HG03108 (cell line): ENCODE data around the gene PACRG.

Source experiments
- ATAC-seq: cut with Tn5 transposase; IDR thresholded peaks from one replicate; pipeline ENCODE4 v1.9.1; 2021; ENCODE audit warnings: moderate library complexity; ENCODE audit not compliant: unreplicated experiment

PACRG gene

GRCh38 chr6:163126741-163127140 is 399.0 kb downstream of the PACRG start:
- ATAC-seq = no peak

DNA sequence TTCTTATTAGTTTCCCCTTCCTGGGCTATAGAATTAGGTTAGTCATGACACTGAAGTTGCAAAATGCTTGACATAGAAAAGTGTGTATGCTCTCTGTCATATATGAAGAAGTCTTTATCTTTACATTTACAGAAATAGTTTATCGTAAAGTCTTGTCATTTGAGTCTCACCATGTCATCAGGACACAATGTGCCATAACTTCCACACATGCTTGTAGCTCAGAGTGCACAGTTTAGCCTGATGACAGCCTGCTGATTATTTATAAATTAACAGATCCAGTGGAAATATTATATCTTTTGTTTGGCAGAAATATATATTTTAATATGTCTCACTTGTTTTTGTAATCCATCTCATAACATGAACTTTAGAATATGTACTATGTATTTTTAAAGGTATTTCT is 399.8 kb downstream of the PACRG start:
- no peak for ATAC-seq

- no peak for ATAC-seq
Measured at GRCh38 chr6:163128324-163128723, 400.6 kb downstream of the PACRG start.

- ATAC-seq = no peak
Measured at GRCh38 chr6:163132050-163132750, 404.4 kb downstream of the PACRG start.

GRCh38 chr6:163133017-163133416 is 405.2 kb downstream of the PACRG start:
- ATAC-seq = no peak

GRCh38 chr6:163133691-163134090 is 405.9 kb downstream of the PACRG start:
- no peak for ATAC-seq

DNA sequence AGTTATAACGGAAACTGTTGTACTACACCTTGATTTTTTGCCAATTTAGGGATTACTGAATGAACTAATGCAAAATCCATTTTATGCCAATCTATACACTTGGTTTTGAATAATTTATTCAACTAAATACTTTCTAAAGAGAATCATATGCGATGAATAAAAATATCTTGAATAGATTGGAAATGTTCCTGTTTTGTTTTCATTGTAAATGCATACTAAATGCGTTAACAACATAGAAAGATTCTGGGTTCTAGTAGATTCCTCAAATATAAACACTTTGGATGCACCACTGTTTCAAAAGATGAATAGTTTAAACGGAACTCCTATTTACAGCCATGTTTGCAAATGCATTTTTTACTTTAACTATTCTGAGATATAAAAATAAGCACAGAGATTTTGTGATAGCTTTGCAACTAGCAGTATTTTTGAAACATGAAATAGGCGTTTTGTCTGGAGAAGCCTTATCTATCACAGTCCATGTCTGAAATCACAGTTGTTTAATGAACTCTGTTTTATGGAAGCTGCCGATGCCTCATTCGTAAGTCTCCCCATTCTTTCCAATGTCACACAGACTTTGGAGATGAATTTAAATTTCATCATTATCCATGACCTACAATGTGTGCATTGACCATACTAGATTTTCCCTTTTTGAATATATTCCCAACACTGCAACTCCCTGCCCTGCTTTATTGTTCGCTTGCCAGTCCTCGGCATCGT is 409.1 kb downstream of the PACRG start:
- no peak for ATAC-seq

DNA sequence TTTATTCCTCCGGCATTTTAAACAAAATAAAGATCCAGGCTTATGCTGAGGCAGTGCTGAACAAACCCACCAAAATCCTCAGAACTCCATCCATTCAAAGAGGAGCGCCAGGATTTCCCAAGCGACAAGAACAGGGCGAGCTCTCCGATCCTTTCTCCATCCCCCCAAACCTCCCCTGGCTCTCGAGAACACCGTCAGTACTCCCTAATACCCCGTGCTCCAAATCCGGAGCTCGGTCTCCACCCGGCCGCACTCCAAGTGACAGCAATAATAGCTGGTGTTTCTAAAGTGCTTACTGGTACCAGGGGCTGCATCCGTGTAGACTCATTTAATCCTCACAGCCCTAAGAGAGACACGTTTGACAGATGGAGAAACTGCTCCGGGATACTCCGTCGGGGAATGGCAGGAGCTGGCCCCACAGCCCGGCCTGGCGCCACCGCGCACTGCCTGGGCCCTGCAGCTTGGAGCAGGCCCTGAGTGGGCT is 409.7 kb downstream of the PACRG start:
- ATAC-seq = no peak

DNA sequence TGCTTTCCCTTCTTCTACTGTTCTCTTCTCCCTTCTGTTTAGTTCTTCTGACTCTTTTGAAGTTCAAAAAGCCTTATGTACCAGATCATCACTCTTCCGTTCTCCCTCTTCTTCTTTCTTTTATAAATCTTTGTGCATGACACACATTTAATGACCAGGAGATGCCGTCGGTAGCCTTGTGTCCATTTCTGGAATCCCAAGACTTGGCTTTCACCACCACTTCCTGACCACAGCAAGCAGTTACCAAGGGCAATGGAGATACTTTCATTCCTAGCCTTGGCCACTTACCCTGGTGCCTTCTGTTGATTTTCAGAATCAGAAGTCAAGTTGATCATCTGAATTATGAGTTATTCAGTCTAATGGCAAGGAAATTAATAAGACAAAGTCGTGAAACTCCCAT is 418.3 kb downstream of the PACRG start:
- no peak for ATAC-seq

DNA sequence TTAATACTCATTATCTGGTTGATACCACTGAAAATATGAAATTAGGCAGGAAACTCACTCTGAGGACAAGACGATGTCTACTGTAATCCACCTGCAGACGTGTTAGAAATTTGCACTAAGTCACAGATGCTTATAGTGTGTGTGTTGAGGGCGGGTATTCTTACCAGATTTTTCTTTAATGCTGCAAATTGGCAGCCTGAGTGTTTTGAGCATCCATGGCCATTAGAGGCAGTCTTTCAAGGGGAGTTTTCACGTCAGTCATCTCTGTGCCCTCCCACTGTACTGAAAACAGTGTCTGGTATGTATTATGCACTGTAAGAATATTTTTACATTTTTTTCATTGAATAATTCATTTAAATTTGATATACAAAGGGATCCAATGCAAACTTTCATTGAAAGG is 420.2 kb downstream of the PACRG start:
- no peak for ATAC-seq

DNA sequence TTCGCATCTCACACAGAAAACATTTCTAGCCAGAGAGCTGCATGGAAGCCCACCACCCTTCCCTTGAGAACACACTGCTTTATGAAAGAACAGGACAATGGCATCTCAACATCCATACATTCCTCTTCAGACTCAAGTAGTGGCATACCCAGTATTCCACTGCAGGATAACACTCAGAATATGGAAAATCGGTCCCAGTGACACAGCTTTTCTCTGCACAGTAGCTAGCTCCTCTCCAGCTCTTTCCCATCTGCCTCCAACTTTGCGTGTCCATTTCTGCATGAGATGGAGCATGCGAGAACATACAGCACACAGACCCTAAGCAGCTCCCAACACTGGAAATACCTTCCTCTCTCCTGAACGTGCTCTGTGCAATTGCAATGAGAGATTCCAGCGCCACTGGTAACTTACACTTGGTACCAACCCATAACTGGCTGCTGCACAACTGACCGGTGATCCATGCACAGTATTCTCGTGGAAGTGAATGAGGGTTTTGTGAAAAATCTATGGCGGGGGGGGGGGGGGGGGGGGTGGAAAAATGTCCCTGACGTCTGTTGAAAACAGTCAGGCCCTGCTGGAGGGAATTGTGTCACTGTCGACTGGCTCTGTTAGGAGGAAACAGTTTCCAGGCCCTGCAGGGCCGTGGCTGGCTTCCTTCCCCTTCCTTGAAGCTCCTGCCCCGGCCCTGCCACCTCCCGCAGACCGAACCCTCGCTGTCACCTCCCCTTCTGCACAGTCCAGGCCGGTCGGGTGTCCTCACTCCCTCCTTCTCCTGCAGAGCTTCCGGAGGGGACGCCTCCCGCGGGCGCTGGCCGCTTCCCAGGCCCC is 420.9 kb downstream of the PACRG start:
- no peak for ATAC-seq

GRCh38 chr6:163149279-163149848 is 421.6 kb downstream of the PACRG start:
- no peak for ATAC-seq

DNA sequence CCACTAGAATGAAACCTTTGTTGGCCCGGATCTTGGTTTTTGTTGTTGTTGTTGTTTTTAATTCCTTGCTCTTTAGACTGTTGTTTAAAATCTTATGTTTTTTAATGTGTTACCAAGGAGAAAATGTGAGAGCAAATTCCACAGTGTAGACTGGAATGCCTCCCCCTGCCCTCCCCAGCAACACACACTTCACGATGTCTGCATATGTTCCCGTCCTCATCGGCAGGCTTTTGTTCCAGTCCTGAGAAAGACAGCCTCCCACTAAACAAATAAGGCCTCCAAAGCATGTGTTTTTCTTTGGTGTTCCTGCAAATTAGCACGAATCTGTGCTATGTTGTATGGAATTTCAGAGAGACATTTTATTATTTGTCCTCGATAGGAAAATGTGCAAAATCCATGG is 423.4 kb downstream of the PACRG start:
- ATAC-seq = no peak

DNA sequence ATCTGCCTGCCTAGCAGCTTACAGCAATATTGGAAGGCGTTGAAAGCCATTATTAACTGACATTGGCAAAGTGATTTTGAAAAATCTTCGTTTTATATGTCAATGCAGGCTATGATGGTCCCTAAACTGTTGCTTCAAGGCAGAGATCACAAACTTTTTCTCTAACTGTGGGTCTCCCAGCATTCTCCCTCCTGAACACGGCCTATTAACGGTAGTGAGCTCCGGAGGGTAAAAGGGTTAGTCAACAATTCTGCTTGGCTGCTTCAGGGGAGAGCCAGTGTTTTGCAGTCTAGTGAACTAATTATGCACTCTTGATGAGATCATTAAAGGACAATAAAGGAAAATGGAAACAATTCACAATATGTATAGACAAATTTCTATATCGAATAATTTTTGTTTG is 424.9 kb downstream of the PACRG start:
- no peak for ATAC-seq

DNA sequence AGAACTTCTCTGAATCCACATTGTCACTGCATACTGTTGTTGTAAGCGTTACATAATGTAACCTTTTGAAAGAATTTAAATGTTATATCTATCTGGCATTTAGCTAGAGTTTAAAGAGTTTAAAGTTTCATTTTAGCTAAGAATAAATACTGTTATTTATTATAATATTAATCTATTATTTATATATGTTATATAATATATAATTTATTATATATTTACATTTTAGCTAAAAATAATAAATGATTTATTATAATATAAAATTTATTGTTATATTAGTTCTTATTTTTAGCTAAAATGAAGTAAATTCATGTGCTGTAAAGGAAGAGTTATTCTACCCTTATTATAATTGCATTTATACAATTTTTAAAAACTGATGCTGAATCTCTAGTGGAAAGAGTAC is 431.3 kb downstream of the PACRG start:
- ATAC-seq = no peak

- ATAC-seq = no peak
Measured at GRCh38 chr6:163159689-163160088, 431.9 kb downstream of the PACRG start.

DNA sequence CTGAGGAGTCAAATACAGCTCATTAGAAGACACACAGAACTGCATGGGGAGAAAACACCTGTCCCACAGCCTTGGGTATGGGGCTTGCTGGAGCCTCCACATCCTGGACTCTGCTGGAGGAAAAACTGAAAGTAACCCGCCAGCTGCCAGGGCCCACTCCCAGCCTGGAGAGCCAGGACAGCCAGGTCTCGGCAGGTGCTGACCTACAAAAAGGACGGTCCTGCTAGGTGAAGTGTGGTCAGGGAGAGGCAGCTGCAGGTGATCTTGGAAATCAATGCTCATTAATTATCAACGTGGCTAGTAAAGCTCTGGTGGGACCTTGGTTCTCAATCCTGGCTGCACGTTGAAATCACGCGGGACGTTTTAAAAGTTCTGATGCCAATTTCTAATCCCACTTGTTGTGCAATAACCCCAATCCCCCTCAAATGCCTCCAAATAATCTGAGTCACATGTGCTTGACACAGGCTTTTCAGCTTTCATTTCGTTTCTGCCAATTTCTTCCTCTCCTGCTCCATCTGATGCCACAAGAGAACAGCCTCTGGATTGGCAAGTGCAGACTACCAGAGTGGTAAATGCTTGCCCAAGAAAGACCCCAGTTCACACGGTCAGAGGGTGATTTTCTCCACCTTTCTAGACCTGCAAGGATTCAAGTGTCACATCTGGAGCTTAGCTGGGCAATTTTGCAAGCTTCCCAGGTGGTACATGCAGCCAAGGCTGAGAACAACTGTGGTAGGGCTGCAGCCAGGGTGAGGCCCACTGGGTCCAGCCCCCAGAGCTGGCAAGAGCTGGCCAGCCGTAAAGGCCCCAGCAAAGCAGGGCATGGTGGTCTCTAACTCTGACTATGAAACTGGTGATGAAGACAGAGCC is 434.5 kb downstream of the PACRG start:
- ATAC-seq = no peak

DNA sequence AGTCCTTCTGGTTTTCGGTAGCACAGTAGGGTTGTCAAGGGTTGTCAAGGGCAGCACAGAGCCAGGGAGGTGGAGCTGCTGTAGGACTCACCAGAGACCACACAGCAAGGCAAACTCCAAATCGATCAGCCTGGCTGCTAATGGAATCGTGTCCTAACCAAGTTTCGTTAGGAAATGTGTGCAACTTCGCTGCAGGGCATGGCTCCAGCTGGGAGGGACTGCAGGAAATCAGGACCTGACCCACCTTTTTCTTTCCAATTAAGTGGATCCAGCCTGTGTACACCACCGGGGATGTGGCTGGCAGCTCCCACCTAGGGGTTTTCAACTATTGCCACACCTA is 435.1 kb downstream of the PACRG start:
- ATAC-seq = no peak

- ATAC-seq = no peak
Measured at GRCh38 chr6:163164175-163164900, 436.6 kb downstream of the PACRG start.
